ENCODE measurements around the gene FBXO17.

DNA sequence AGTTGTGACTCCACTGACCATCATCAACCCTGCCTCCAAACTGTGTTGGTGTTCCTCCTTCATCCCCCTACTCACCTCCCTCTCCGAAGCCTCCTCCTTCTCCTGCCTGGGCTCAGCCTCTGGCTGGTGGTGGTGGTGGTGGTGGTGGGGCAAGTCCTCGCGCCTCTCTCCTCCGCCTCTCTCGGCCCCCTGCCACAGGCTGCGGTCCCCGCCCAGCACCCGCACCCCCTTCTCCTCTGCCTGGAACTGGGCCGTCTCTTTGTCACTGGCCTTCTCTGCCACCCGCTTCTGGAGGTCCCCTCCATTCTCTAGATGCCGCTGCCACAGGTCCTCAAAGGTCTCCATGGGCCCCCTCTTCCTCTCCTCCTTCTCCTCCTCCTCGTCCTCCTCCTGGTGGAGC lies 65.1 kb downstream of the FBXO17 start:
- TF ChIP-seq, protein P1, sequence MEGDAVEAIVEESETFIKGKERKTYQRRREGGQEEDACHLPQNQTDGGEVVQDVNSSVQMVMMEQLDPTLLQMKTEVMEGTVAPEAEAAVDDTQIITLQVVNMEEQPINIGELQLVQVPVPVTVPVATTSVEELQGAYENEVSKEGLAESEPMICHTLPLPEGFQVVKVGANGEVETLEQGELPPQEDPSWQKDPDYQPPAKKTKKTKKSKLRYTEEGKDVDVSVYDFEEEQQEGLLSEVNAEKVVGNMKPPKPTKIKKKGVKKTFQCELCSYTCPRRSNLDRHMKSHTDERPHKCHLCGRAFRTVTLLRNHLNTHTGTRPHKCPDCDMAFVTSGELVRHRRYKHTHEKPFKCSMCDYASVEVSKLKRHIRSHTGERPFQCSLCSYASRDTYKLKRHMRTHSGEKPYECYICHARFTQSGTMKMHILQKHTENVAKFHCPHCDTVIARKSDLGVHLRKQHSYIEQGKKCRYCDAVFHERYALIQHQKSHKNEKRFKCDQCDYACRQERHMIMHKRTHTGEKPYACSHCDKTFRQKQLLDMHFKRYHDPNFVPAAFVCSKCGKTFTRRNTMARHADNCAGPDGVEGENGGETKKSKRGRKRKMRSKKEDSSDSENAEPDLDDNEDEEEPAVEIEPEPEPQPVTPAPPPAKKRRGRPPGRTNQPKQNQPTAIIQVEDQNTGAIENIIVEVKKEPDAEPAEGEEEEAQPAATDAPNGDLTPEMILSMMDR (IDR thresholded peaks at IDR 0.05; ENCODE audit: borderline replicate concordance, extremely low read depth, low read length, poor library complexity, severe bottlenecking) = no peak
- TF ChIP-seq EZH2 (IDR thresholded peaks at IDR 0.05; ENCODE audit: borderline replicate concordance, low read depth, low read length, severe bottlenecking) = no peak

Measured in DND-41 (cell line).